ENCODE measurements around the gene LIPC.

The LIPC gene

GRCh38 chr15:58548308-58549012 lies 116.7 kb downstream of the LIPC start:
- CTCF ChIA-PET: interaction anchor here (1.0 kb wide), 1 partner anchor 10 kb away, joined by 3 read pairs; no protein-coding TSS in a partner anchor
- POLR2A ChIA-PET: no interaction called here
- no peak for DNase-seq (ENCODE audit: low read depth, low spot score)
- no peak overlapping the region for H3K4me3 ChIP-seq (ENCODE audit: low read depth, low read length)
- TF ChIP-seq CTCF (IDR thresholded peaks at IDR 0.05; ENCODE audit: insufficient read depth, low read length, missing control alignments): no peak

- POLR2A ChIA-PET: no interaction called here
- TF ChIP-seq CTCF (IDR thresholded peaks at IDR 0.05; ENCODE audit: insufficient read depth, low read length, missing control alignments): no peak
- no peak for DNase-seq (ENCODE audit: low read depth, low spot score)
- H3K4me3 ChIP-seq (ENCODE audit: low read depth, low read length): no peak overlapping the region
- CTCF ChIA-PET: no interaction called here
These were observed 117.4 kb downstream of the LIPC start for GRCh38 chr15:58549013-58549784.

GRCh38 chr15:58549785-58550074 lies 117.9 kb downstream of the LIPC start:
- CTCF ChIA-PET: no interaction called here
- POLR2A ChIA-PET: no interaction called here
- no peak for TF ChIP-seq CTCF (IDR thresholded peaks at IDR 0.05; ENCODE audit: insufficient read depth, low read length, missing control alignments)
- no peak for DNase-seq (ENCODE audit: low read depth, low spot score)
- no peak overlapping the region for H3K4me3 ChIP-seq (ENCODE audit: low read depth, low read length)

GRCh38 chr15:58551084-58551763 lies 119.4 kb downstream of the LIPC start:
- no peak for TF ChIP-seq CTCF (IDR thresholded peaks at IDR 0.05; ENCODE audit: insufficient read depth, low read length, missing control alignments)
- no peak overlapping the region for H3K4me3 ChIP-seq (ENCODE audit: low read depth, low read length)

GRCh38 chr15:58551764-58552504 lies 120.1 kb downstream of the LIPC start:
- POLR2A ChIA-PET: interaction anchor here (0.6 kb wide), 1 partner anchor 16 kb away, joined by 3 read pairs; no protein-coding TSS in a partner anchor
- peak overlapping the region; percentile 38 for H3K4me3 ChIP-seq (ENCODE audit: low read depth, low read length)
- CTCF ChIA-PET: interaction anchor here (1.2 kb wide), 1 partner anchor 24 kb away, joined by 3 read pairs; no protein-coding TSS in a partner anchor
- DNase-seq (ENCODE audit: low read depth, low spot score): peak; percentile 76
- no peak for TF ChIP-seq CTCF (IDR thresholded peaks at IDR 0.05; ENCODE audit: insufficient read depth, low read length, missing control alignments)

More at GRCh38 chr15:58551084-58551763, 119.4 kb downstream of the LIPC start:
- POLR2A ChIA-PET: interaction anchor here (0.6 kb wide), 1 partner anchor 15 kb away, joined by 3 read pairs; no protein-coding TSS in a partner anchor
- no peak for DNase-seq (ENCODE audit: low read depth, low spot score)
- CTCF ChIA-PET: interaction anchor here (1.2 kb wide), 1 partner anchor 24 kb away, joined by 3 read pairs; no protein-coding TSS in a partner anchor

Measured in AG04449 (cell line).